ENCODE data around the gene VIPR1.
A peak's percentile ranks its signal among the peaks of the same experiment; 100 is the strongest.
"Not testable (repeated sequence)": the region's sequence is repeated elsewhere in the genome, so short reads cannot be mapped to it uniquely, and the experiment has no call there.

Gene VIPR1

DNA sequence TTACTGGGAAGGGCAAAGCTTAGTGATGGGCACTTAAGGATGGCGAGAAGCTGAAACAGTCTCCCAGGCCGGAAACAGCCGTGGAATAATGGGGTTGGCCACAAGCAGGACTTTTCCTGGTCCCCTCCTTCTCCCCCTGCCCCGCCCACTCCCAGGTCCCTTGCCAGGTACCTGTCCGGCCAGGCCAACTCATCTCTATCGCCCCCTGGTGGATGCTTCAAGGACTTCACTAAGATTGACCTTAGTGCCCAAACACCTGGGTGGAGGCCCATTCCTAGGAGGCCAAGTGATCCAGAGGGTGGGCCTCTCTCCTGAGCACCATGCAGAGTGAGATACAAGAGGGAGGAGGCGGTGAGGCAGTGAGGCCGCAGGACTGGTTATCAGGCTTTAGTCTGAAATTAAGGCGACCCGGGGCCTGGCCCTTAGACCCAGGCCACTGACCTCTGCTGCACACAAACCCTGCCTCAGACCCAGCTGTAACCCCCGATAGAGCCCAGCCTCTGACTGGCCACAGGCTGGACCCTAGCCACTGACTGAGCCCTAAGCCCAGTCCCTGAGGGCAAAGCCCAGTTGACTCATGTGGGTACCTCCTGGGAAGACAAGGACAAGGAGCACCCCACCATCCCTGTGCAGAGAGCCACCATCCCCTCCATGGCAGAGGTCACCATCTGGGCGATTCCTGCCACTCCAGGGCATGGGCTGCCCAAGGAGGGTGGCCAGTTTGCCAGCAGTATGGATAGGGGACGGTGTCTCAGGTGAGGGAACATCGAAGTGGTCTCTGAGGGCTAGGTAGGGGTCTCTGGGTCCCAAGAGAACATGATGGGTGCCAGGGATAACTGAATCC is 37.6 kb downstream of the VIPR1 start:
- peak; percentile 82 for DNase-seq

DNA sequence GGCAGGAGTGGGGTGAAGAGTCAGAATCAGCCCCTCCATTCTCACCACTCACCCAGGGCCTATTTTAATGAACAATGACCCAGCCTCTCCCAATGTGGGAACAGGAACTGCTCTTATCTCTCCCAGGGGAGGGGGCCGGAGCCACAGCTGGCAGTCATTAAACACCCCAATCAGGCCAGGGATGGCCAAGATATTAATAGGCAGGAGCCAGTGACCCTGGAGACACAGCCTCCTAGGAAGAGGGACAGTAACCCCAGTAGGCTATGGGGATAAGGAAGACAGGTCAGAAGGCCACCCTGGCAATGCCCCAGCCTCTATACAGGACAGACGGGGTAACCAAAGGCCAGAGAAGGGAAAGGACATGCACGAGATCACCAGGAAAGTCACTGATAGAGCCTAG is 38.6 kb downstream of the VIPR1 start:
- DNase-seq, result no peak

GRCh38 chr3:42544492-42545283 is 42.2 kb downstream of the VIPR1 start:
- DNase-seq, result no peak

GRCh38 chr3:42545284-42545900 is 42.9 kb downstream of the VIPR1 start:
- DNase-seq, result no peak

DNA sequence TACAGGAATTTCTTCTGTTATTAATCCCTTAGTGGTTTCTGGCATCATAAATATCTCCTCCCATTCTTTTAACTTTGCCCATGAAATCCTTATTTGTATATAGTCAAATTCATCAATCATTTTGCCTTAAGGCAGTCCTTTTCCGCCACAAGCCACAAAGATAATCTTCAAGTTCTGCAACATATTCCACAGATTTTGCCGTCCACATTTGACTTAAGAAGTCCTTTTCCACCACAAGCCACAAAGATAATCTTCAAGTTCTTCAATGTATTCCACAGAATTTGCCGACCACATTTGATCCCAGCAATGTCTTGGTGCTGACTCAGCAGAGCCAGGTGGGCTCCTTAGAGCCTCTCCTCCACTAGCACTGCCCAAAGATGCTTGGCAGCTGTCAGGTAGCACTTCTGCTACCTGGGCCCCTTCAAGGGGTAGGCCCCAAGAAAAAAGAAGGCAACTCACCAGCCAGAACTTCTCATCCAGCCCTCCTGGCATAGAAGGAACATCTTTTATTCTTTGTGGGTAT is 44.3 kb downstream of the VIPR1 start:
- DNase-seq, result no peak

DNA sequence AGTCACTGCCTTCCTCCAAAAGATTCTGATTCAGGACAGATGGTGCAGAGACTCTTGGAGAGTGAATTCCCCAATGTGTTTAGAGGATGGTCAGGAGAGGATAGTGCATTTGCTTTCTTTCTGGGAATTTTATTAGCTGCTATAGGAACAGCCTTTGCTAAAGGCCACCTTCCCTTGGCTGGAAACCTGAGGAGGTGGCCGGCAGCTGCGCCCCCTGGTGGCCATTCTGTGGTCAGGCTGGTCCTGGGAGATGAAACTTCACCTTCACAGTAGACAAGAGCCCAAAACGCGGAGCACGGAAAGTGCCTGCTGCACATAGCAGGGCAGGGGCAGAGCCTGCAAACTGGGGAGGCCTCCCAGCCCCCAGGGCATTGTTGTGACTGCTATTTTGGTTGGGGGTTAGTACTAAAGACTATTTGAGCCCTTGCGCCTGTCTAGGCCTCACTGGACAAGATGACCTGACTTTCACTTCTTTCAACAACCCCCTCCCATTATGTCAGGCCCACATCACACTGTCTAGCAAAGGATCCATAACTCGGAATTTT is 45.0 kb downstream of the VIPR1 start:
- peak; percentile 83 for DNase-seq

- no peak for DNase-seq
These were observed 46.7 kb downstream of the VIPR1 start for GRCh38 chr3:42549131-42549530.

DNA sequence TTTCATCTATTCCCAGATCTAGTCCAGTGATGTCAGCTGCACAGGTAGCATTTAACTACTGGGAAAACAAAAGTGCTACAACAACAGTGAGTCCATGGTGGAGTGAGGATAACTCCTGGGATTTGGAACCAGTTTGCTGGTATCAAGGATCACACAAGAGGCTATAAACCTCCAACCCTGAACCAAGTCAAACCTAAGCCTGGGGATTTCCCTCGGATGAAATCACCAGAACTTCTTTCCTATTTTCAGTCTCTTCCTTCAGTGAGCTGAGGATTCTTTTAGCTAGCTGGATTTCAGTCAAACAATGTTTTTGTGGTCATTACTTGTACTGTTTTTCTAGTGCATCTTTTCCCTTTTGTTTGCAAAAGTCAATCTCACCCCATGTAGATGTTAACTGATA is 47.8 kb downstream of the VIPR1 start:
- DNase-seq, result no peak

DNA sequence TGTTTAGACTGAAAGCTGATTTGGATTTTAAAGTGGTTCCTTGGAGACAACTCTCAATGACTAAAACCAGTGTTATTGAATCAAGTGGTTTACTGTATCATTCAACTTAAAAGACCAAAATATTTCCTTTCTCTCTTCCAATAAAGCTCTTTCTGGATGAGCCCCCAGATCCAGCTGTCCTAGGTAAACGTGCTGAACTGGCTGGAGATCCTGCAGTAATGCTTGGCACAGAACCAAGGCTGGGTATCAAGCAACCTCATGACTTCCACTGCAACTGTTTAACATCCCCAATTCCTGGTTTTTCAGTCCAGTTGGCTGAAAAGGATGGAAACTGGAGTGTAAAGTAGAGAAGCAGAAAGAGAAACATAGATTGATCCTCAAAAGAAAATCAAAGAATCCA is 50.4 kb downstream of the VIPR1 start:
- DNase-seq, result no peak

DNA sequence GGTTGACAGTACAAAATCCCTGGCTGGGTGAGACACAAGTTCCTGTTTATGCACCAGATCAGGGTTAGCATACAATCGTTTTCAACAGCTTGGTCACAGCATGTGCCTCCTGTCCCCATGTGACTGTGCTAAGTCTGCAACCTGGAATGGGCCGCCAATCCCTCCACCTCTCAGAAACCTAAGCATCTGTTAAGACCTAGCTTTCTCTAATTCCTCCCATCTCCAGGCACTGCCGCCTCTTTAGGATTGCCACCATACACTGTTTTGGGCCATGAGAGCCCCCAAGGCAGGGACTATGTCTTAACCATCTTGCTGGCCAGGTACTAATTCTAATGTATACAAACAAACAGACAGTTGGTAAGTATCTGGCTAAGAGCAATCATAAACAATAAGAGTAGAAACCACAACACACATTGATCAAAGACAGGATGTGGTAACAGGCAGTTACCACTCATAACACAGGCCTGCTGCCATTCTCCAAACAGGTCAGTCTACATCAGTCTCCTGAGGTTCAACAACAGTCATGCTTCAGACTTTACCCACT is 53.7 kb downstream of the VIPR1 start:
- peak; percentile 65 for DNase-seq

DNA sequence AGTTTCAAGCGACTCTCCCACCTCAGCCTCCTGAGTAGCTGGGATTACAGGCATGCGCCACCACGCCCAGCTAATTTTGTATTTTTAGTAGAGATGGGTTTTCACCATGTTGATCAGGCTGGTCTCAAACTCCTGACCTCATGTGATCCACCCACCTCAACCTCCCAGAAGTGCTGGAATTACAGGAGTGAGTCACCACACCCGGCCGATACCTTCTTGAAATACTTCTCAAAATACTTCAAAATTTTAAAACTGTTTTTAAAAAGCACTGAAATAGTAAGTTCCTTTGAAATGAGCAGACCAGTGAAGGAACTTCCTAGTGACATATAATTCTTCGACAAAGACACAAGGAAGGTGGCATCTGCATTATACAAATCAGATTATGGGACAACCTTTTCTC is 54.4 kb downstream of the VIPR1 start:
- DNase-seq, result peak; percentile 28

DNA sequence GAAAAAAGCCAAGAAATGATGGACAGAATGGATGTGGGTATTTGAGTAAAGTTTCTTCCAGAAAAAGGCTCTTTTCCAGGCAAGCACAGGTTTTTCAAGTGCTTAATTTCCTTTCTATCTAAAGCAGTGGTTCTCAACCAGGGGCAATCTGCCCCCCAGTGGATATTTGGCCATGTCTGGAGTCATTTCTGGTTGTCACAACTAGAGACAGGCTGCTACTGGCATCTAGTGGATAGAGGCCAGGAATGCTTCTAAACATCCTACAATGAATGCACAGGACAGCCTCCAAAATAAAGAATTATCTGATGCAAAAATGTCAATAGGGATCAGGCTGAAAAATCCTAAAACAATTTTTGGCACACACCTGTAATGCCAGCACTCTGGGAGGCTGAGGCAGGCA is 55.4 kb downstream of the VIPR1 start:
- peak; percentile 62 for DNase-seq

GRCh38 chr3:42562047-42562907 is 59.8 kb downstream of the VIPR1 start:
- no peak for DNase-seq

GRCh38 chr3:42569593-42570142 is 67.2 kb downstream of the VIPR1 start:
- no peak for DNase-seq

DNA sequence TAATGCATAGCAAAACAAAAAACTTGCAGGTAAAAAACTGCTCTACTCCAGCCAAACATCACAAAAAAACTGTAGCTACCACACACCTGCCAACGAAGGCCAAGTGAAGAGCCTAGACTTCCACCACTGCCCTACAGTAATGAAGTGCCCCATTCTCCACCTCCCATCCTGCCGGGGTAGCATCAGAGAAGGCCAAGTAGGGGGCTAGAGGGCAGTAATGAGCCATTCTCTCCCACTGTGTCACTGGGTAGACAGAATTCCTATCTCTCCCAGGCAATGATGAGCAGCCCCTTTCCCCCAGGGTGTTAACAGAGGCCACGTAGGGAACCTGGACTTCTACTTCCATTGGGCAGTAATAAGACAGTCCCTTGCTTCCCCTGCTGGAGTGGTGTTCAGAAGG is 69.8 kb downstream of the VIPR1 start:
- DNase-seq, result peak; percentile 54

DNA sequence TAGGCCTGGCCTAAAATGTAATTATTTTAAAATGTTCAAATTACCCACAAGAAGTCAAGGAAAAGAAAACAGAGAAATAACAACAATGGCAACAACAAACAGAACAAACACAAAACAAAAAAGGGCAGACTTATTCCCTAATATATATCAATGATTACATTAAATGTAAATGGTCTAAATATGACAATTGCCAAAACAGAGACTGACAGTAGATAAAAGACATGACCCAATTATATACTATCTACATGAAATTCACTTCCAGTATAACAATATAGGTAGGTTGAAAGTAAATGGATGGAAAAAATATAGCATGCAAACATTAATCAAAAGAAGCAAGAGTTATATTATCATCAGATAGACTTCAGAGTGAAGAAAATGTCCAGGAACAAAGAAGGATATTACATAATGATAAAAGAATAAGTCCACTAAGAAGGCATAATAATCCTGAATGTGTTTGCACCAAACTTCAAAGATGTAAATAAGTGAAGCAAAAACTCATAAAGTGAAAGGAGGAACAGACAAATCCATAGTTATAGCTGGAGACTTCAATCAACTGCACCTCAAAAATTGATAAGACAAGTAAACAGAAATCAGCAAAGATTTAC is 72.8 kb downstream of the VIPR1 start:
- DNase-seq, result no peak

DNA sequence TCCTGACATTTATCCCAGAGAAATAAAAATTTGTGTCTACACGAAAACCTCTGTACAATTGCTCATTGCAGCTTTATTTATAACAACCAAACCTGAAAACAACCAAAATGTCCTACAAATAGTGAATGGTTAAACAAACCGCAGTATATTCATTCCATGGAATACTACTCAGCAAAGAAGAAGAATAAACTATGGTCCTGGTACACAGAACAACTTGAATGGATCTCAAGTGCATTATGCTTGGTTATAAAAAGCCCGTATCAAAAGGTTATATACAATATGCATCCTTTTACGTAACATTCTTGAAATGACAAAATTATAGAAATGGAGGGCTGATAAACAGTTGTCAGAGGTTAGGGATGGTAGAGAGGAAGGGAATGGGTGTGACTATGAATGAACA is 75.6 kb downstream of the VIPR1 start:
- no peak for DNase-seq

GRCh38 chr3:42579346-42579745 is 76.9 kb downstream of the VIPR1 start:
- DNase-seq, result not testable (repeated sequence)

DNA sequence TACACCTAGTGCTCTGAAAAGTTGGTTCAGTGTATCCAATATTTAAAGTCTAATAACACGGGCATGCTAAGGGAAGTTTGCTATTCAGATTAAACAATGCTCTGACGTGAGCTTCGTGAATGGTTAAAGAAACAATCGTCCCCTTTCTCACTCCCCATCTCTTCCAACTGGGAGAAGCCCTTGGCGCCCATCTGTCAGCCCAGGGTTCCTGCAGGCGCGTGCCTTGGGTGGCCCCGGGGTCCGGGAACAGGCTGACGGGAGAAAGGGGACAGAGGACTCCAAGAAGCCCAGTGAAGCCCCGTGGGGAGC is 78.9 kb downstream of the VIPR1 start:
- no peak for DNase-seq

DNA sequence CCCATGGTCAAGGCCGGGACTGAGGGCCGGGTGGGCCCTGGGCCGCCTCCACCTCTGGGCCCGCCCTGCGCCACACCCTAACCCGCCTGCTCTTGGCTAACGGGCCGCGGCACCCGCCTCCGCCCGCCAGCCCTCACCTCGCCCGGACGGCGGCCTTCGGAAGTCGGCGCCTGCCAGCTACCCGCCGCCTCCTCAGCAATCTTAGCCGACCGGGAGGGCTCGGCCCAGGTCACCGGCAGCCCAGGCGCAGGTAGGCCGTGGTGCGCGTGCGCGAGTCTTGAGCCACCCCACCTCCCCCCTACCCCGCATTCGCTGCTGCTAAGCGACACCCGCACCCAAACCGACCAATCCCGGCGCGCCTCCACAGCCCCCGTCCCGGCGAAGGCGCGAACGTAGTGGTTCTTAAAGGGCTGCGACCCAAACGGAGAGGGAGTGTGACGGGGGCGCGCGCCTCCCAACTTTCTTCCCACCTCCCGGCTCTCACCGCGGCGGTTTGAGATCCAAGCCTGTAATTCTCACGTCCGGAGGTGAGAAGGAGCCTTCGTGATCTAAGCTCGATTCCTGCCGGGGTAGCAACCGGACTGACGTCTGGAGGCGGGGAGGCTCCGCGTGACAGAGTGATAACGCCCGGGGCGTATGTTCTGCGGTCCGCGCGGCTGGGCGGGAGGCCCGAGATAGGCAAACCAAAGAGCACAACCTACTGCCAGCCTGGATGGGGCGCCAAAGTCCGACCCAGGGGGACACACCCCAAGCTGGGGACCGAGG is 79.4 kb downstream of the VIPR1 start, which contains the start of gene SEC22C:
Gene SEC22C (minus strand): TSS at position 259 of the 765 bp plus-strand sequence. CDS start 12,921 bp downstream, outside the sequence.
- DNase-seq, result peak; percentile 97
